Activated CD4-positive, alpha-beta T cell treated with anti-CD3 and anti-CD28 coated beads for 36 hours (primary cell): Measurements from ENCODE around the gene GABRB2. TPM values are rescaled to one million over a fixed set of nuclear protein-coding genes. Genes with fewer than 3 reads are reported as not detected.

Experiments
- ATAC-seq: fragments of 200-7000 bp; cut with Tn5 transposase; one replicate; pipeline ENCODE4 v1.10.0; 2021; ENCODE audit warnings: mild to moderate bottlenecking, moderate library complexity
- CTCF ChIA-PET: fragments of 350-600 bp; sonication (Branson Sonifier 250); formaldehyde crosslinking; loops from one replicate; lab custom pipeline; 2021; ENCODE audit warnings: antibody characterized with exemption; lab: Charles Lee
- POLR2A ChIA-PET: fragments of 350-600 bp; sonication (Branson Sonifier 250); formaldehyde crosslinking; loops from one replicate; lab custom pipeline; 2021; ENCODE audit warnings: antibody characterized with exemption, inconsistent platforms; lab: Charles Lee
- DNase-seq: peaks from one replicate; pipeline ENCODE4 v3.0.0-alpha.2; 2020
- H3K27ac Mint-ChIP-seq: one replicate; pipeline ENCODE4 v1.8.0; 2021; ENCODE audit warnings: mixed read lengths
- H3K27me3 Mint-ChIP-seq: one replicate; pipeline ENCODE4 v1.8.0; 2021; ENCODE audit warnings: mixed read lengths
- H3K36me3 Mint-ChIP-seq: one replicate; pipeline ENCODE4 v1.8.0; 2021; ENCODE audit warnings: low read depth, mixed read lengths
- H3K4me1 Mint-ChIP-seq: one replicate; pipeline ENCODE4 v1.8.0; 2021; ENCODE audit warnings: mixed read lengths
- H3K4me3 Mint-ChIP-seq: one replicate; pipeline ENCODE4 v1.8.0; 2021; ENCODE audit warnings: mild to moderate bottlenecking, moderate library complexity, mixed read lengths
- H3K9me3 Mint-ChIP-seq: one replicate; pipeline ENCODE4 v1.8.0; 2021; ENCODE audit warnings: low read depth, mixed read lengths
- intact Hi-C, 2 experiments: fragments of 100-400 bp; cut with DNase I in 1 of 2; cut with micrococcal nuclease in 1 of 2; formaldehyde crosslinking; loops; one replicate each; pipeline versions ENCODE4 v1.14.2 to v1.15.1; 2022 to 2024; cut with DNase I, micrococcal nuclease
- total RNA-seq, 2 experiments: library from RNA; stranded (reverse); gene quantifications; one replicate each; pipeline ENCODE4 v1.2.3, GENCODE V29; 2021

GABRB2 gene
- total RNA-seq, 2 experiments from 2014 or later = not detected

GRCh38 chr5:161411156-161411555 lies 135.4 kb downstream of the GABRB2 start:
- no peaks in the 10 kb centered on the region for H3K9me3 Mint-ChIP-seq
- H3K27me3 Mint-ChIP-seq = no peaks in the 10 kb centered on the region
- no peaks in the 10 kb centered on the region for H3K4me1 Mint-ChIP-seq
- ATAC-seq (no peak), DNase-seq (no peak)
- no peak overlapping the region for H3K27ac Mint-ChIP-seq
- no peaks in the 10 kb centered on the region for H3K36me3 Mint-ChIP-seq
- ChIA-PET POLR2A (no interaction called here), CTCF (no interaction called here)
- intact Hi-C loops = no loop called here
- no peak overlapping the region for H3K4me3 Mint-ChIP-seq

DNA sequence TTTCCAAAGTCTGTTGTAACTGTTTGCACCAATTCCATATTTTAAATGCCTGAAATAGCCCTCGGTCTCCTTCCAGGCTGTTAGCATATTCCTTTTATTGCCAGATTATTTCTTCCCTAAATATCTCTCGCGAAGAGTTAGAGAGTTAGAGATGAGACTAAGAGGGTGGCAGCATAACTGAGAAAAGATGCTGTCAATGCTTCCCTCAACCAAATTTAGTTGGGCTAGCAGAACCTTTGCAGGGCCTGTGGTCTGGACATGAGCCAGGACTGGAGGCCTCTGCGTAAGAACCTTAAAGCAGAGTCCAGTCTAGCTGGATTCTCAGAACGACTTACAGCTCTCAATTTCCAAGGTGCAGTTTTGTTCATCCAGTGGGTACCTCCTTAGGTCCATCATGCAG lies 135.9 kb downstream of the GABRB2 start:
- no peaks in the 10 kb centered on the region for H3K27me3 Mint-ChIP-seq
- H3K36me3 Mint-ChIP-seq = no peaks in the 10 kb centered on the region
- no peaks in the 10 kb centered on the region for H3K9me3 Mint-ChIP-seq
- H3K4me3 Mint-ChIP-seq = no peak overlapping the region
- no peak overlapping the region for H3K27ac Mint-ChIP-seq
- no peak for ATAC-seq
- intact Hi-C loops = no loop called here
- no peaks in the 10 kb centered on the region for H3K4me1 Mint-ChIP-seq
- no peak for DNase-seq
- POLR2A ChIA-PET = no interaction called here
- CTCF ChIA-PET = no interaction called here

DNA sequence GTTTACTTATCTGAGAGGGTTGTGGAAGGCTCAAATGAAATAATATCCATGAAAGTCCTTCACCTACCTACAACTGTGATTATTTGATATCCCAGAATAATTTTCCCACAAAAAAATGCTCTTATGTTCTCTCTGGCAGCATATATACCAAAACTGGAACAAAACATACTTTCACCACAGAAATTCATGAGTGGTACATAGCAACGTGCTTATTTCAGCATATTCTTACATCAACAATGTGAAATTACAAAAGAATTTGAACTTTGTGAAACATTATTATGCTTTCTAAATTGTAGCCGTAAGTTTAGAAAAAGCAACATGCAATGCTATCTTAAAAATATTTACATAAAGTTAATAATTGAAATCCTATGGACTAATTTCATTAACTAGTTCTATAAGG lies 137.1 kb downstream of the GABRB2 start:
- no peaks in the 10 kb centered on the region for H3K4me1 Mint-ChIP-seq
- intact Hi-C loops = no loop called here
- no peak overlapping the region for H3K4me3 Mint-ChIP-seq
- H3K9me3 Mint-ChIP-seq = no peaks in the 10 kb centered on the region
- ChIA-PET POLR2A (no interaction called here), CTCF (no interaction called here)
- ATAC-seq (no peak), DNase-seq (no peak)
- H3K27me3 Mint-ChIP-seq = no peaks in the 10 kb centered on the region
- no peaks in the 10 kb centered on the region for H3K36me3 Mint-ChIP-seq
- no peak overlapping the region for H3K27ac Mint-ChIP-seq

DNA sequence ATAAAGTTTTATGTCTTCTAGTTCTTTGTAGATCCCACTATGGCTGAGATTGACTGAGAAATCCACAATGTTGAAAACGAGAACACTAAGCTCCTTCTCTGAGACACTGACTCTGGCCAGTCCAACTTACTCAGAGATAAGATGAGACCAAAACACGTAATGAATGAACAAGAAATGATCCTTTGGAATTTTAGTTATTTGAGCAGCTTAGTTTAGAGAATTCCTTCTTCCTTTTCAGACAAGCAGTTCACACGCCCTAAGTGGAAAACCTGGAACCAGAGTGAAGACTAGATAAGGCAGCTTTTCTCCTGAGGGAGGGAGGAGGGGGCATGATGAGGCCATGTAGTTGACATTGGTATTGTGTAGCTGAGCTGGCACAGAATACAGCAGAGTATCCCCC lies 139.6 kb downstream of the GABRB2 start:
- POLR2A ChIA-PET = no interaction called here
- H3K9me3 Mint-ChIP-seq = no peaks in the 10 kb centered on the region

GRCh38 chr5:161403996-161404395 lies 142.5 kb downstream of the GABRB2 start:
- Mint-ChIP-seq H3K4me1 (no peaks in the 10 kb centered on the region), H3K27me3 (peaks cover 2% of the 10 kb centered on the region), H3K4me3 (no peak overlapping the region), H3K36me3 (no peaks in the 10 kb centered on the region), H3K9me3 (no peaks in the 10 kb centered on the region), H3K27ac (no peak overlapping the region)
- DNase-seq (no peak), ATAC-seq (no peak)
- POLR2A ChIA-PET = no interaction called here
- intact Hi-C loops = no loop called here
- CTCF ChIA-PET = interaction anchor here (1.3 kb wide), 1 partner anchor 12 kb away, joined by 4 read pairs; no protein-coding TSS in a partner anchor

More for the DNA sequence above, 139.6 kb downstream of the GABRB2 start:
- no peaks in the 10 kb centered on the region for H3K36me3 Mint-ChIP-seq
- CTCF ChIA-PET = interaction anchor here (0.6 to 0.9 kb wide), 2 partner anchors 30 to 899 kb away, joined by 3 read pairs; no protein-coding TSS in a partner anchor
- no peak for ATAC-seq
- no peak for DNase-seq
- no peak overlapping the region for H3K27ac Mint-ChIP-seq
- H3K4me1 Mint-ChIP-seq = no peaks in the 10 kb centered on the region
- intact Hi-C loops = no loop called here
- H3K27me3 Mint-ChIP-seq = no peaks in the 10 kb centered on the region
- no peak overlapping the region for H3K4me3 Mint-ChIP-seq

- intact Hi-C loops = no loop called here
- no peak overlapping the region for H3K27ac Mint-ChIP-seq
- H3K9me3 Mint-ChIP-seq = no peaks in the 10 kb centered on the region
- DNase-seq = no peak
- ChIA-PET CTCF (no interaction called here), POLR2A (no interaction called here)
- H3K4me1 Mint-ChIP-seq = no peaks in the 10 kb centered on the region
- no peak for ATAC-seq
- no peak overlapping the region for H3K4me3 Mint-ChIP-seq
- peaks cover 2% of the 10 kb centered on the region for H3K27me3 Mint-ChIP-seq
- H3K36me3 Mint-ChIP-seq = no peaks in the 10 kb centered on the region
Observed at GRCh38 chr5:161403121-161403520, 143.4 kb downstream of the GABRB2 start.

GRCh38 chr5:161400583-161400982 lies 145.9 kb downstream of the GABRB2 start:
- H3K9me3 Mint-ChIP-seq = no peaks in the 10 kb centered on the region
- no peak overlapping the region for H3K4me3 Mint-ChIP-seq
- ChIA-PET CTCF (interaction anchor here (0.7 kb wide), 1 partner anchor 387 kb away, joined by 3 read pairs; no protein-coding TSS in a partner anchor), POLR2A (no interaction called here)
- H3K27ac Mint-ChIP-seq = no peak overlapping the region
- no peak for DNase-seq
- ATAC-seq = no peak
- peaks cover 2% of the 10 kb centered on the region for H3K27me3 Mint-ChIP-seq
- H3K36me3 Mint-ChIP-seq = no peaks in the 10 kb centered on the region
- H3K4me1 Mint-ChIP-seq = no peaks in the 10 kb centered on the region
- intact Hi-C loops = no loop called here

DNA sequence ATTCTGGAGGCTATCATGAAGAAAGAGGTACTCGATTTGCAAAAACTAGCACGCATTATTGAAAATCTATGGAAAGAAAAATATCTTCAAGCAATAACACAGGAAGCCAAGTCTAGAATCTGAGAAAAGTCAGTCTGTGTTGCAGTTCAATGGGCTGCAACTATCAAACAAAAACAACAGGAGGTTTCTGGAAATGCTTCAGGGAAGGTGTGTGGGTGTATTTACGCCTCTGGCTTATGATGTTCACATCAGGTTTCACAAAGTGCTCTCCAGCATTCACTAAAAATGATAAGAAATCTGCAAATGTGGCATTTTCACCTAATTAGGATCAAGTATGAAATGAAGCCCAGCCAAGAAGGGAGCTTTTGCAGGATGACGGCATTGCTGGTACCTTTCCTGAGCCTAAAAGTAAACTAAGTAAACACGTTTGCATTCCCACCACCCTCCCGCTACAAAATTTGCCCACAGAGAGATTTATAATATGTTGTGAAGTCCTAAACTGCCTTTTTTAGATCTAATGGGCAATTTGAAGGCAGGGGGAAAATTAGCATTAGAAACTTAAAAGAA lies 146.4 kb downstream of the GABRB2 start:
- ChIA-PET CTCF (interaction anchor here (0.6 to 0.7 kb wide), 2 partner anchors 20 to 387 kb away, joined by 3 to 4 read pairs; no protein-coding TSS in a partner anchor), POLR2A (no interaction called here)
- ATAC-seq = no peak
- Mint-ChIP-seq H3K27ac (no peak overlapping the region), H3K27me3 (peaks cover 2% of the 10 kb centered on the region), H3K4me1 (no peaks in the 10 kb centered on the region), H3K9me3 (no peaks in the 10 kb centered on the region), H3K36me3 (no peaks in the 10 kb centered on the region), H3K4me3 (no peak overlapping the region)
- no peak for DNase-seq
- intact Hi-C loops = no loop called here

DNA sequence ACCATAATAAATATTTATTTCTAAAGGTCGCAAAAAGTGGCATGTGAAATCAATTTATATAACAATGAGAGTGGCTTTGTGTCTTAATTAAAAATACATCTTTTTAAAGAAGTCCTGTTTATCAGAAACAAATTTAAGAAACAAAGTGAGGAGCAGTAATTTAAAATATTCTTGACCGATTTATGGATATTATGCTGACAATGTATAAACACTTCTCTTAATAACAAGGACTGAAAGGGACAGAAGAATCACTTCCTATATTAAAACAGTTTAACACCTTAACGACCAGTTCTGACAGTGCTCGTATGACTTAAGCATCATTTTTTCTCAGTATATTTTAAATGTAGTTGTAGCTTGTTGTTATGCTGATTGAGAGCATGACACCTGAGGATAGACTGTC lies 149.1 kb downstream of the GABRB2 start:
- intact Hi-C loops = no loop called here
- DNase-seq (no peak), ATAC-seq (no peak)
- no peak overlapping the region for H3K27ac Mint-ChIP-seq
- H3K4me3 Mint-ChIP-seq = no peak overlapping the region
- POLR2A ChIA-PET = no interaction called here
- H3K36me3 Mint-ChIP-seq = no peaks in the 10 kb centered on the region
- H3K27me3 Mint-ChIP-seq = peaks cover 2% of the 10 kb centered on the region
- H3K4me1 Mint-ChIP-seq = no peaks in the 10 kb centered on the region
- CTCF ChIA-PET = no interaction called here
- H3K9me3 Mint-ChIP-seq = no peaks in the 10 kb centered on the region

DNA sequence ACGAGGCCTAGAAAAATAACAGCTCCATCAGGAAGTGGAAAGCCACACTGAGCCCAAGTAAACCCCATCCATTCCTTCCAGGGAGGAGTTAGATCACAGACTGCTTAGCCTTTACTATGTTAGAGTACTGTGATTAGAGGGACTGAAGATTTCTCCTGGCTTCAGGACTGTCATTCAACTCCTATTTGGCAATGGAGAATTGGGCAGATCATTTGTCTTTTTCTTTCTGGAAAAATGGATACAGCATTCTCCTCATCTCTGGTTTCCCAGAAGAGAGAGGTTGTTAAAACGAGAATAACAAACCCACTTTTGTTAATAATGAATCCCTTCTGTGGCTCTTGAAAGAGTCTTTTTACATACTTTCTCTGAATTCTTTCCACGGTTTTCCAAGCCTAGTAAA lies 150.4 kb downstream of the GABRB2 start:
- intact Hi-C loops = no loop called here
- ChIA-PET CTCF (interaction anchor here (0.6 kb wide), 1 partner anchor 1828 kb away, joined by 3 read pairs; no protein-coding TSS in a partner anchor), POLR2A (no interaction called here)
- no peak overlapping the region for H3K4me3 Mint-ChIP-seq
- DNase-seq = no peak
- H3K36me3 Mint-ChIP-seq = no peaks in the 10 kb centered on the region
- H3K27ac Mint-ChIP-seq = no peak overlapping the region
- H3K4me1 Mint-ChIP-seq = no peaks in the 10 kb centered on the region
- H3K9me3 Mint-ChIP-seq = no peaks in the 10 kb centered on the region
- ATAC-seq = no peak
- H3K27me3 Mint-ChIP-seq = peaks cover 2% of the 10 kb centered on the region

DNA sequence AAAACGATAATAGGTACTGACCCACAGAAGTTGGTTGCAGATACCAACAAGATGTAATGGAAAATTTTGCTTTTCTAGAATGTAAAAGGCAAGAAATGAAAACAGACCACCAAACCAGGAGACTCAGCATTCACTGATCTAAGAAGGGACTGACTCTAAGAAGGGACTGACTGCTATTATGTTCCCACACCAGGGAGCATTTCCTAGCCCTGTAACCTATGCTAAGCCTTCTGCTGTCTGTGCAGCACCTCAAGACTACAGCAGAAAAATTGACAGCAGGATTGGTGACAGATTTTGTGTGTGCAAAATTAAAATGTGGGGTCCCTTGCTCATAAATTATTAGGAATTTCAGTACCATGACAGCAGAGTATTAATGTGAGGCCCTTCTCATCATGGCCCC lies 154.8 kb downstream of the GABRB2 start:
- intact Hi-C loops = no loop called here
- no peak overlapping the region for H3K4me3 Mint-ChIP-seq
- no peaks in the 10 kb centered on the region for H3K9me3 Mint-ChIP-seq
- CTCF ChIA-PET = interaction anchor here (1.4 kb wide), 1 partner anchor 13 kb away, joined by 4 read pairs; no protein-coding TSS in a partner anchor
- no peak overlapping the region for H3K27ac Mint-ChIP-seq
- no peak for DNase-seq
- H3K27me3 Mint-ChIP-seq = no peaks in the 10 kb centered on the region
- H3K36me3 Mint-ChIP-seq = no peaks in the 10 kb centered on the region
- H3K4me1 Mint-ChIP-seq = no peaks in the 10 kb centered on the region
- no peak for ATAC-seq
- POLR2A ChIA-PET = no interaction called here

- Mint-ChIP-seq H3K4me1 (no peaks in the 10 kb centered on the region), H3K27me3 (no peaks in the 10 kb centered on the region), H3K4me3 (no peak overlapping the region), H3K27ac (no peak overlapping the region), H3K9me3 (no peaks in the 10 kb centered on the region), H3K36me3 (no peaks in the 10 kb centered on the region)
- intact Hi-C loops = no loop called here
- DNase-seq = no peak
- POLR2A ChIA-PET = no interaction called here
- CTCF ChIA-PET = interaction anchor here (0.7 kb wide), 1 partner anchor 17 kb away, joined by 4 read pairs; no protein-coding TSS in a partner anchor
- ATAC-seq = no peak
Observed at GRCh38 chr5:161391016-161391415, 155.5 kb downstream of the GABRB2 start.
